ENCODE measurements around the gene MRPL47. TPM values are rescaled to one million over a fixed set of nuclear protein-coding genes. Genes with fewer than 3 reads are reported as not detected.
"Not testable (repeated sequence)": the region's sequence is repeated elsewhere in the genome, so short reads cannot be mapped to it uniquely, and the experiment has no call there.

MRPL47 gene
- total RNA-seq: 24.0 TPM
- 10 to 100 TPM; 54.4 to 69.1 (median 62.1) TPM for polyA plus RNA-seq

DNA sequence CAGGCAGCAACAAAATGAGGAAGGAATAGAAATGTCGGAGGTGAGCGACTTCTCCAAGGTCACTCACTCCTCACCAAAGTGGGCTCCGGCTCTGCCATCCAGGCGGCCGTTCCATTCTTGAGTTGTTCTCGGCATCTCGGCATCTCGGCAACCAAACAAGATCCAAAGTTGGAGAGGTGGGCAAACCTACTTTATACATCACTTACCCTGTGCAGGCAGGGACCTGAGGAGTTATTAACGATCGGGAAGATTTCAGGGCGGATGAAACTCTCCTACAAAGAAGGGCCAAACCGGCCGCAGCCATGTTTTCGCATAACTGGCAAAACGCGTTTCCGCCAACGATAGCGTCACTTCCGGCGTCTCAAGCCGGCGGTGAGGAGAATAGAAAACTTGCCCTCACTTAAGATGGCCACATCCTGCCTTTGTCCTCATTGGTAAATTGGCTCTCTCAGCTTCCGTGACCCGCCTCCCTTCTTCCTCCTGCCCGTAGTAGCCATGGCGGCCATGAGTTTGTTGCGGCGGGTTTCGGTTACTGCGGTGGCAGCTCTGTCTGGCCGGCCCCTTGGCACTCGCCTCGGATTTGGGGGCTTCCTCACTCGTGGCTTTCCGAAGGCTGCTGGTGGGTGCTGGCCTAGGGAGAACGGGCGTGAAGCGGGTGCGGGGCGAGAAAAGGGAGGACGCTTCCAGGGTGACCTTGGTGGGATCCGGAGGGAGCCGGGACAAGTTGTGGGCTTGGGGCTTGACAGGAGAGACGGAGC lies at the start of gene MRPL47, which contains the start of gene NDUFB5:
MRPL47 (minus strand) TSS at position 318 of the 758 bp plus-strand sequence; CDS start at position 304, 14 bp downstream.
NDUFB5 (plus strand) TSS at position 474 of the 758 bp plus-strand sequence; CDS start at position 496, 22 bp downstream.
- DNase-seq (peak; percentile 92 to 98 (median 93)), ATAC-seq (ENCODE audit: low read depth in 2 of 2) (peak; percentile 96 to 97)
- Mint-ChIP-seq H3K36me3 (peaks cover 14% of the 10 kb centered on the region), H3K27me3 (no peaks in the 10 kb centered on the region), H3K9me3 (no peaks in the 10 kb centered on the region), H3K27ac (peak within 1 kb of the TSS; percentile 98 to 100 (median 99)), H3K4me3 (peak within 1 kb of the TSS; percentile 94 to 100 (median 97)), H3K4me1 (peaks cover 31 to 61% (median 40%) of the 10 kb centered on the region in 4 donors)
- H3K4me1 ChIP-seq (ENCODE audit: control insufficient read depth, insufficient read depth, low read length, poor library complexity, severe bottlenecking): peaks cover 34% of the 10 kb centered on the region
- no peaks in the 10 kb centered on the region for H3K27me3 ChIP-seq (ENCODE audit: control insufficient read depth, insufficient read depth, low read length)
- H3K27ac ChIP-seq (ENCODE audit: insufficient read depth, low read length, poor library complexity, severe bottlenecking): peak within 1 kb of the TSS; percentile 93
- H3K9me3 ChIP-seq (ENCODE audit: control insufficient read depth in 2 of 2, low read length in 2 of 2): no peaks in the 10 kb centered on the region
- peak within 1 kb of the TSS; percentile 99 for H3K4me3 ChIP-seq (ENCODE audit: low read depth, low read length)
- H3K36me3 ChIP-seq (ENCODE audit: control insufficient read depth, insufficient read depth, low read length): peaks cover 28% of the 10 kb centered on the region

DNA sequence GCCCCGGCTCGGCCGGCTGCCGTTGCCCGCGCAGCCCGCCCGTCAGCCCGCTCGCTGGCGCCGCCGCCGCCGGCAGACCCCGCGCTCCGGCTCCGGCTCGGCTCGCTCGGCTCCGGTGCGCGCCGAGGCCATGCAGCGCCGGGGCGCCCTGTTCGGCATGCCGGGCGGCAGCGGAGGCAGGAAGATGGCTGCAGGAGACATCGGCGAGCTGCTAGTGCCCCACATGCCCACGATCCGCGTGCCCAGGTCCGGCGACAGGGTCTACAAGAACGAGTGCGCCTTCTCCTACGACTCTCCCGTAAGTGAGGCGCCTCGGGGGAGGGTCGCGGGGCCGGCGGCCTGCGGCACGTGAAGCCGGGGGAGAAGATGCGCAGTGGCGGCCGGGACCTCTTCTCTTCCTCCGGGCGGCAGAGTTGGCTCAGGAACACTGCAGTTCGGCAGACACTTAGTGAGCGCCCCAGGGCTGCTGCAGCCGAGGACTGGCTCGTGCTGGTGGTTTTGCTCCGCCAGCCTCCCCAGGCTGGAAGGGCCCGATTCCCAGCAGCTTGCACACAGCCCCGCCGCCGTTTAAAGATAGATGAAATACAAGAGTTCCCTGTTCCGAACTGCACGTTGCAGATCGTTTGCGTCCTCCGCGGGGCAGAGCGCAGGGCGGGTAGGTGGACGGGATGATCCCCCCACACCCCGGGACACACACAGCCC lies 48.8 kb upstream of the MRPL47 start:
- Mint-ChIP-seq H3K4me1 (peaks cover 13 to 38% (median 24%) of the 10 kb centered on the region in 4 donors), H3K9me3 (no peaks in the 10 kb centered on the region), H3K4me3 (peak overlapping the region; percentile 90 to 98 (median 94)), H3K27ac (peak overlapping the region; percentile 84 to 93 (median 88)), H3K27me3 (peaks cover 20% of the 10 kb centered on the region), H3K36me3 (no peaks in the 10 kb centered on the region)
- ATAC-seq (ENCODE audit: low read depth in 2 of 2) (peak; percentile 63 to 66), DNase-seq (peak; percentile 19 to 79 (median 65))
- no peaks in the 10 kb centered on the region for H3K27me3 ChIP-seq (ENCODE audit: control insufficient read depth, insufficient read depth, low read length)
- no peaks in the 10 kb centered on the region for H3K9me3 ChIP-seq (ENCODE audit: control insufficient read depth in 2 of 2, low read length in 2 of 2)
- H3K36me3 ChIP-seq (ENCODE audit: control insufficient read depth, insufficient read depth, low read length): no peaks in the 10 kb centered on the region
- H3K27ac ChIP-seq (ENCODE audit: insufficient read depth, low read length, poor library complexity, severe bottlenecking): peak overlapping the region; percentile 47
- H3K4me1 ChIP-seq (ENCODE audit: control insufficient read depth, insufficient read depth, low read length, poor library complexity, severe bottlenecking): peaks cover 20% of the 10 kb centered on the region
- H3K4me3 ChIP-seq (ENCODE audit: low read depth, low read length): peak overlapping the region; percentile 79

DNA sequence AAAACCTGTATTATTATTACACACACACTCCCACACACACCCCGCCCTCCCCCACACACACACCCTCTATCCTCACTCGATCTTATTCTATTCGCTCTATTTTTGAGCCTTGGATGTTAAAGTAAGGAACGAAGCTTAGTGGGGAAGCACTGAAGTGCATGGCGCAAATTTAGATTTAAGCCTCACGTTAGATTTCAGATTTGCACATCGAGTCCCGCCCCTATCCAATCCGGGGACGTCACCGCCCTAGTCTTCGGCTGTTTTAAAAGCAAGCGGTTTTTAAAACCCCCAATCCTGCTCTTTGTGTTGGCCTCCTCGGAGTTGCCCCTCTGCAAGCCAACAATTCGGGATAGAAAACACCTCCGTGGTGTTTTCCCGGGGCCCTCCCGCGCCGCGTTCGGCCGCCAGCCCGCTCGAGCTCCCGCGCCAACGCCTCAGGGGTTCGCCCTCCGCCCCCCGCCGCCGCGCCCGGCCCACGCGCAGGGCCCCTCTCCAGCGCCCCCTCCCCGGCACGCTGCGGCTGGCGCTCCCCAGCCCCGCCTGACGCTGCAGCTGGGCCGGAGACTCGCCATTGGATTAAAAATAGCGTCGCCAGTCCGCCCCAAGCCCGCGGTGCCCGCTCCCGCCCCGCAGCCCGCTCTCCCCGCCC lies 48.1 kb upstream of the MRPL47 start, which contains the start of gene USP13:
USP13 (plus strand) TSS at position 594 of the 649 bp plus-strand sequence. CDS start 186 bp downstream, outside the sequence.
- H3K4me1 Mint-ChIP-seq: peaks cover 13 to 37% (median 23%) of the 10 kb centered on the region in 4 donors
- no peaks in the 10 kb centered on the region for H3K36me3 Mint-ChIP-seq

DNA sequence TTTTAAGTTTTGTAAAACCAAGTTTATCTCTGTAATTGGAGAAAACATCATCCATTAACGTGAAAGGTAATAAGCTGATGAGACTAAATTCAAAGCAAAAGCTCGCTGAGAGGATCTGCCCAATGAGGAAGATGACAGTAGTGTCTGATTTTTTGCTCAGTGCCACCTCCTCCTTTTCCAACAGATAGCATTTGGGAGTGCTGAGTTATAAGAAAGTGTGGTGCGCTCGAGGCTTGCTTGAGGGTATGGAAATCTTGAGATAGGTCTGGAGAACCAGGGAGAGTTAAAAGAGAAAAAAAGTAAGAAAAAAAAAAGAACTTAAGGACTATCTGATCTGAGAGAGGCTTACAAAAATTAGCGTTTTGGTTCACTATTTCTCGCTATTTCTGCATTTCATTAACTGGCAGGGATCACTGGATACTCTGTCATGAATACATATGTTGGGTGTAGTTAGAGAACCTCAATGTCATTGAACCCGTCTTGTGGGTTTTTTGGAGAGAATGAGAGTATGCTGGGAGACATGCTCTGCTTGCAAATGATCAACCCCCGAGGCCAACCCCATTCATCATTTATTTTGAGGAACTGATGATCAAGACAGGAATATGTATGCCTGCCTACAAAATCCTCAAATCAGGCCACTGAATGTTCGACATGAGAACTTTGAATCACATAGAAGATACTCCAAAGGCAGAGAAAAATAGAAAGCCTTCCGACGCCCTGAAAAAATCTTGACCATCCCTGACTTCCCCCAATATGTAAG lies 47.4 kb upstream of the MRPL47 start:
- Mint-ChIP-seq H3K36me3 (no peaks in the 10 kb centered on the region), H3K27me3 (peaks cover 24% of the 10 kb centered on the region), H3K27ac (peak overlapping the region in 2 of 3 donors; percentile 45 to 52), H3K9me3 (no peaks in the 10 kb centered on the region), H3K4me1 (peaks cover 13 to 37% (median 23%) of the 10 kb centered on the region in 4 donors), H3K4me3 (peak overlapping the region; percentile 73 to 95 (median 86))
- Histone ChIP-seq H3K9me3 (ENCODE audit: control insufficient read depth in 2 of 2, low read length in 2 of 2) (no peaks in the 10 kb centered on the region), H3K27ac (ENCODE audit: insufficient read depth, low read length, poor library complexity, severe bottlenecking) (peak overlapping the region; percentile 47), H3K27me3 (ENCODE audit: control insufficient read depth, insufficient read depth, low read length) (no peaks in the 10 kb centered on the region), H3K4me1 (ENCODE audit: control insufficient read depth, insufficient read depth, low read length, poor library complexity, severe bottlenecking) (peaks cover 20% of the 10 kb centered on the region), H3K4me3 (ENCODE audit: low read depth, low read length) (peak overlapping the region; percentile 66), H3K36me3 (ENCODE audit: control insufficient read depth, insufficient read depth, low read length) (no peaks in the 10 kb centered on the region)
- no peak for ATAC-seq (ENCODE audit: low read depth in 2 of 2)
- DNase-seq: no peak

More for the DNA sequence above, 48.1 kb upstream of the MRPL47 start, which contains the start of gene USP13:
- ATAC-seq (ENCODE audit: low read depth in 2 of 2) (peak; percentile 61 to 63), DNase-seq (peak; percentile 43 to 82 (median 66))
- Histone ChIP-seq H3K27ac (ENCODE audit: insufficient read depth, low read length, poor library complexity, severe bottlenecking) (peak within 1 kb of the TSS; percentile 47), H3K36me3 (ENCODE audit: control insufficient read depth, insufficient read depth, low read length) (no peaks in the 10 kb centered on the region), H3K9me3 (ENCODE audit: control insufficient read depth in 2 of 2, low read length in 2 of 2) (no peaks in the 10 kb centered on the region), H3K4me3 (ENCODE audit: low read depth, low read length) (peak within 1 kb of the TSS; percentile 79), H3K27me3 (ENCODE audit: control insufficient read depth, insufficient read depth, low read length) (no peaks in the 10 kb centered on the region), H3K4me1 (ENCODE audit: control insufficient read depth, insufficient read depth, low read length, poor library complexity, severe bottlenecking) (peaks cover 20% of the 10 kb centered on the region)
- no peaks in the 10 kb centered on the region for H3K9me3 Mint-ChIP-seq
- H3K27ac Mint-ChIP-seq: peak within 1 kb of the TSS; percentile 84 to 93 (median 88)
- peaks cover 24% of the 10 kb centered on the region for H3K27me3 Mint-ChIP-seq
- peak within 1 kb of the TSS; percentile 90 to 98 (median 94) for H3K4me3 Mint-ChIP-seq

DNA sequence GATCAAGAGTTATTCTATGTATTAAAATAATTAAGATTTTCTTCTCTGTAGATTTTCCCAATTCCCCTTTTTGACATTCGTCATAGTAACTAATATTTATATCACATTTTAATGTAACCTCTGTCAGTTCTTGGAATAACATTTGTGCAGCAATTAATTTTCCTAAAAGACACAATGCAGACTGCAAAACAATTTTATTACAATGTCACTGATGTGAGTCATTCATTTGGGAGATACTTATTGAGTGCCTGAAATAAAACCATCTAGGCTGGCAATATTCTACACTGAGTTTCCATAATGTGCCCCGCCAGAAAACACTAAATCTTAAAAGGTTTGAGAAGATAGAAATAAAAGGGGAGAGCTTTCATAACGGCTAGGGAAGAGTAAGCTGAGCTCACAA lies 41.7 kb upstream of the MRPL47 start:
- no peaks in the 10 kb centered on the region for H3K36me3 Mint-ChIP-seq
- H3K9me3 Mint-ChIP-seq: no peaks in the 10 kb centered on the region
- ATAC-seq (ENCODE audit: low read depth in 2 of 2): no peak

DNA sequence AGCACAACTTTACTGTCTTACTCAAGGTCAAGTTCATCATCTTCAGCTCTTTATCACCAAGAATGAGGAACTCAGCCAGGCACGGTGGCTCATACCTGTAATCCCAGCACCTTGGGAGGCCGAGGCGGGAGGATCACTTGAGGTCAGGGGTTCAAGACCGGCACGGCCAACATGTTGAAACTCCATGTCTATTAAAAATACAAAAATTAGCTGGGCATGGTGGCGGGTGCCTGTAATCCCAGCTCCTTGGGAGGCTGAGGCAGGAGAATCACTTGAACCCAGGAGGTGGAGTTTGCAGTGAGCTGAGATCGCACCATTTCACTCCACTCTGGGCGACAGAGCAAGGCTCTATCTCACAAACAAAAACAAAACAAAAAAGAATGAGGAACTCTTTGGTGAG lies 39.4 kb upstream of the MRPL47 start:
- H3K4me3 Mint-ChIP-seq; H3K27ac ChIP-seq (ENCODE audit: insufficient read depth, low read length, poor library complexity, severe bottlenecking); H3K36me3 ChIP-seq (ENCODE audit: control insufficient read depth, insufficient read depth, low read length); H3K27me3 ChIP-seq (ENCODE audit: control insufficient read depth, insufficient read depth, low read length); H3K27me3 Mint-ChIP-seq; H3K4me3 ChIP-seq (ENCODE audit: low read depth, low read length); H3K9me3 Mint-ChIP-seq; DNase-seq; H3K36me3 Mint-ChIP-seq; ATAC-seq (ENCODE audit: low read depth in 2 of 2); H3K27ac Mint-ChIP-seq; H3K9me3 ChIP-seq (ENCODE audit: control insufficient read depth in 2 of 2, low read length in 2 of 2); H3K4me1 Mint-ChIP-seq; H3K4me1 ChIP-seq (ENCODE audit: control insufficient read depth, insufficient read depth, low read length, poor library complexity, severe bottlenecking): not testable (repeated sequence)

More for the DNA sequence above, 41.7 kb upstream of the MRPL47 start:
- Histone ChIP-seq H3K9me3 (ENCODE audit: control insufficient read depth in 2 of 2, low read length in 2 of 2) (no peaks in the 10 kb centered on the region), H3K36me3 (ENCODE audit: control insufficient read depth, insufficient read depth, low read length) (no peaks in the 10 kb centered on the region), H3K4me3 (ENCODE audit: low read depth, low read length) (no peak overlapping the region), H3K27me3 (ENCODE audit: control insufficient read depth, insufficient read depth, low read length) (no peaks in the 10 kb centered on the region), H3K27ac (ENCODE audit: insufficient read depth, low read length, poor library complexity, severe bottlenecking) (no peak overlapping the region), H3K4me1 (ENCODE audit: control insufficient read depth, insufficient read depth, low read length, poor library complexity, severe bottlenecking) (no peaks in the 10 kb centered on the region)
- Mint-ChIP-seq H3K27me3 (peaks cover 18% of the 10 kb centered on the region), H3K4me1 (peaks cover 0 to 6% (median 4%) of the 10 kb centered on the region in 4 donors), H3K4me3 (peak overlapping the region in 1 of 4 donors; percentile 43), H3K27ac (no peak overlapping the region)
- DNase-seq: no peak

DNA sequence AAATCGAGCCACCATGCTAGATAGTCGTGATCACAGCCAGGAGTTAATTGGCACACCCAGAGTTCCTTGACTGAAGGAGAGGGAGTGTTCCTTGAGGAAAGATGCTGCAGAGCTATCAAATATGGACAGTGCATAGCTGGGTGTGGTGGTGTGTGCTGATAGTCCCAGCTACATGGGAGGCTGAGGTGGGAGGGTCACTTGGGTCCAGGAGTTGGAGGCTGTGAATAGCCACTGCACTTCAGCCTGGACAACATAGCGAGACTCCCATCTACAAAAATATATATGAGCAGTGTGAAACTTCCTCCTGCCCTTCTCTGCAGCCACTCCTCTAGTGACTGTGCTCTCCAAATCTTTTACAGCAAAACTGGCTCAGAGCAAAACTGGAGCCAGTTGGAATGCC lies 38.4 kb upstream of the MRPL47 start:
- no peak for DNase-seq
- Mint-ChIP-seq H3K9me3 (no peaks in the 10 kb centered on the region), H3K4me3 (no peak overlapping the region), H3K27ac (no peak overlapping the region), H3K4me1 (no peaks in the 10 kb centered on the region), H3K27me3 (peaks cover 7% of the 10 kb centered on the region), H3K36me3 (peaks cover 3% of the 10 kb centered on the region)
- no peak for ATAC-seq (ENCODE audit: low read depth in 2 of 2)
- Histone ChIP-seq H3K27me3 (ENCODE audit: control insufficient read depth, insufficient read depth, low read length) (no peaks in the 10 kb centered on the region), H3K36me3 (ENCODE audit: control insufficient read depth, insufficient read depth, low read length) (no peaks in the 10 kb centered on the region), H3K9me3 (ENCODE audit: control insufficient read depth in 2 of 2, low read length in 2 of 2) (no peaks in the 10 kb centered on the region), H3K4me1 (ENCODE audit: control insufficient read depth, insufficient read depth, low read length, poor library complexity, severe bottlenecking) (no peaks in the 10 kb centered on the region), H3K27ac (ENCODE audit: insufficient read depth, low read length, poor library complexity, severe bottlenecking) (no peak overlapping the region), H3K4me3 (ENCODE audit: low read depth, low read length) (no peak overlapping the region)
